ENCODE measurements around the gene HMG20A.

DNA sequence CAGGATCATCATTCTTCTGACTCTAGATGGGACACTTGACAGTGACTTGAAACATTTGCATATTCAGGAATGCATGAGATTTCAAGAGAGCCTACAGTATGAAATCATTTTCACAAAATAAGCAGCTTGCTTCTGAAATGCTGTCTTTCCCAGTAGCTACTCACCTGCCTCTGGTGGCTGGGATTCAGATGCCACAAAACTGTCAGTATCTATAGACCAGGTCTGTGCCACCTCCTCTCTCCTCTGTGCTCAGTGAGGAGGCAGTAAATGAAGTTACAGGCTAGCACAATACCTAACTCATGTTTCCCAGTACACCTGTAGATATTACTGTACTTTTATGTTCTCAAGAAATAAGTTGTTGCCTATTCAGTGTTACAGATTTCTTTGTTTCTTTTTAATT is 64.3 kb downstream of the HMG20A start:
- TF ChIP-seq CTCF (IDR thresholded peaks at IDR 0.05 in 8 of 11, conservative IDR thresholded peaks at IDR 0.05 in 3 of 11) (no peak), POLR2A (IDR thresholded peaks at IDR 0.05) (no peak), POLR2AphosphoS5 (IDR thresholded peaks at IDR 0.05) (no peak)
